A673 (cell line): Measurements from ENCODE around the gene ARPIN. TPM values are rescaled to one million over a fixed set of nuclear protein-coding genes. Genes with fewer than 3 reads are reported as not detected.

Source experiments
- BruUV-seq: library from RNA; stranded (reverse); fragments of 400-500 nt; replicated peaks from 2 replicates; lab custom pipeline; 2021; lab: Mats Ljungman, UMichigan
- CTCF ChIA-PET: fragments of 300-600 bp; sonication (Branson Sonifier 250); formaldehyde crosslinking; loops from one replicate; lab custom pipeline; 2022; ENCODE audit warnings: antibody characterized with exemption; lab: Charles Lee
- POLR2A ChIA-PET: fragments of 300-600 bp; sonication (Branson Sonifier 250); formaldehyde crosslinking; loops from one replicate; lab custom pipeline; 2022; ENCODE audit warnings: antibody characterized with exemption; ENCODE audit not compliant: low non-redundant PET; lab: Charles Lee
- DNase-seq: peaks from one replicate; pipeline ENCODE4 v3.0.0-alpha.2; 2015; ENCODE audit warnings: low spot score
- H3K27ac ChIP-seq: fragments of 200-600 bp; sonication (generic); 2 replicates; pipeline ENCODE4 v1.5.1; 2016; ENCODE audit warnings: mixed run types, low read depth, mild to moderate bottlenecking, mixed read lengths, antibody characterized with exemption, low read length; ENCODE audit not compliant: poor library complexity, severe bottlenecking
- H3K27me3 ChIP-seq: fragments of 200-600 bp; sonication (generic); replicated peaks from 2 replicates; pipeline ENCODE4 v1.6.1; 2017; ENCODE audit warnings: mixed run types, low read depth, mild to moderate bottlenecking, mixed read lengths, antibody characterized with exemption, low read length; ENCODE audit not compliant: insufficient read depth, poor library complexity
- H3K36me3 ChIP-seq: fragments of 200-600 bp; sonication (generic); 2 replicates; pipeline ENCODE4 v1.6.1; 2016; ENCODE audit warnings: mixed run types, mild to moderate bottlenecking, mixed read lengths, antibody characterized with exemption, low read length; ENCODE audit not compliant: insufficient read depth, poor library complexity, severe bottlenecking
- H3K4me1 ChIP-seq: fragments of 200-600 bp; sonication (generic); 2 replicates; pipeline ENCODE4 v1.6.1; 2017; ENCODE audit warnings: mixed run types, mild to moderate bottlenecking, mixed read lengths, antibody characterized with exemption, low read length; ENCODE audit not compliant: insufficient read depth, poor library complexity, severe bottlenecking
- H3K4me3 ChIP-seq: fragments of 200-600 bp; sonication (generic); 2 replicates; pipeline ENCODE4 v1.5.1; 2016; ENCODE audit warnings: low read depth, mixed run types, mild to moderate bottlenecking, mixed read lengths, low read length; ENCODE audit not compliant: poor library complexity, severe bottlenecking
- H3K9me3 ChIP-seq: fragments of 200-600 bp; sonication (generic); 2 replicates; pipeline ENCODE4 v1.6.1; 2016; ENCODE audit warnings: mixed run types, low read depth, mild to moderate bottlenecking, mixed read lengths, antibody characterized with exemption, low read length; ENCODE audit not compliant: poor library complexity, severe bottlenecking
- EZH2 ChIP-seq: fragments of 200-600 bp; sonication (generic); IDR thresholded peaks from 2 replicates; pipeline ENCODE4 v1.6.1; 2017; ENCODE audit warnings: borderline replicate concordance, low read depth, mild to moderate bottlenecking, mixed read lengths, antibody characterized with exemption, low read length; ENCODE audit not compliant: poor library complexity, severe bottlenecking
- intact Hi-C: fragments of 100-400 bp; cut with micrococcal nuclease; formaldehyde crosslinking; loops from one replicate; pipeline ENCODE4 v1.10.0; 2022; ENCODE audit not compliant: unreplicated experiment
- total RNA-seq: library from RNA; stranded (reverse); gene quantifications from 2 replicates; pipeline ENCODE4 v1.2.3, GENCODE V29; 2021
- TF ChIP-seq, protein P1 (sequence below): fragments of 300-800, 200-600 bp; sonication (generic); conservative IDR thresholded peaks from 2 replicates; pipeline ENCODE4 v1.5.1; 2017; ENCODE audit warnings: low read depth, mild to moderate bottlenecking, antibody characterized with exemption, low read length, moderate library complexity, mixed read lengths

ARPIN gene
- total RNA-seq, 1 experiment from 2014 or later = 5.9 TPM

GRCh38 chr15:89864958-89865739 lies 47.6 kb downstream of the ARPIN start:
- TF ChIP-seq EZH2 = no peak
- ChIA-PET POLR2A (no interaction called here), CTCF (interaction anchor here (1.1 kb wide), 1 partner anchor 10 kb away, joined by 3 read pairs; no protein-coding TSS in a partner anchor)
- DNase-seq = no peak
- no peak overlapping the region for H3K27ac ChIP-seq
- no peaks in the 10 kb centered on the region for H3K9me3 ChIP-seq
- H3K36me3 ChIP-seq = peaks cover 8% of the 10 kb centered on the region
- no peaks in the 10 kb centered on the region for H3K27me3 ChIP-seq
- no peaks in the 10 kb centered on the region for H3K4me1 ChIP-seq
- H3K4me3 ChIP-seq = no peak overlapping the region
- BruUV-seq = no TSS peak
- intact Hi-C loops = no loop called here

GRCh38 chr15:89863918-89864317 lies 48.8 kb downstream of the ARPIN start:
- Histone ChIP-seq H3K4me1 (no peaks in the 10 kb centered on the region), H3K36me3 (peaks cover 11% of the 10 kb centered on the region), H3K9me3 (no peaks in the 10 kb centered on the region), H3K27me3 (no peaks in the 10 kb centered on the region), H3K4me3 (no peak overlapping the region), H3K27ac (no peak overlapping the region)
- ChIA-PET CTCF (no interaction called here), POLR2A (no interaction called here)
- BruUV-seq = no TSS peak
- DNase-seq = no peak
- intact Hi-C loops = no loop called here
- TF ChIP-seq, protein P1, sequence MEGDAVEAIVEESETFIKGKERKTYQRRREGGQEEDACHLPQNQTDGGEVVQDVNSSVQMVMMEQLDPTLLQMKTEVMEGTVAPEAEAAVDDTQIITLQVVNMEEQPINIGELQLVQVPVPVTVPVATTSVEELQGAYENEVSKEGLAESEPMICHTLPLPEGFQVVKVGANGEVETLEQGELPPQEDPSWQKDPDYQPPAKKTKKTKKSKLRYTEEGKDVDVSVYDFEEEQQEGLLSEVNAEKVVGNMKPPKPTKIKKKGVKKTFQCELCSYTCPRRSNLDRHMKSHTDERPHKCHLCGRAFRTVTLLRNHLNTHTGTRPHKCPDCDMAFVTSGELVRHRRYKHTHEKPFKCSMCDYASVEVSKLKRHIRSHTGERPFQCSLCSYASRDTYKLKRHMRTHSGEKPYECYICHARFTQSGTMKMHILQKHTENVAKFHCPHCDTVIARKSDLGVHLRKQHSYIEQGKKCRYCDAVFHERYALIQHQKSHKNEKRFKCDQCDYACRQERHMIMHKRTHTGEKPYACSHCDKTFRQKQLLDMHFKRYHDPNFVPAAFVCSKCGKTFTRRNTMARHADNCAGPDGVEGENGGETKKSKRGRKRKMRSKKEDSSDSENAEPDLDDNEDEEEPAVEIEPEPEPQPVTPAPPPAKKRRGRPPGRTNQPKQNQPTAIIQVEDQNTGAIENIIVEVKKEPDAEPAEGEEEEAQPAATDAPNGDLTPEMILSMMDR = no peak
- TF ChIP-seq EZH2 = no peak

- BruUV-seq = no TSS peak
- Histone ChIP-seq H3K36me3 (peaks cover 11% of the 10 kb centered on the region), H3K27ac (no peak overlapping the region), H3K4me3 (no peak overlapping the region), H3K27me3 (no peaks in the 10 kb centered on the region), H3K9me3 (no peaks in the 10 kb centered on the region), H3K4me1 (no peaks in the 10 kb centered on the region)
- CTCF ChIA-PET = interaction anchor here (0.6 kb wide), 1 partner anchor 502 kb away, joined by 3 read pairs; no protein-coding TSS in a partner anchor
- TF ChIP-seq, protein P1 = no peak
- no peak for TF ChIP-seq EZH2
- DNase-seq = no peak
- intact Hi-C loops = no loop called here
- POLR2A ChIA-PET = no interaction called here
These were observed 51.9 kb downstream of the ARPIN start for GRCh38 chr15:89860891-89861290.
